CD14-positive monocyte (primary cell): ENCODE results near the gene CCDC51. TPM values are rescaled to one million over a fixed set of nuclear protein-coding genes. Genes with fewer than 3 reads are reported as not detected.

Experiments
- DNase-seq, 3 donors: peaks; one replicate each; pipeline ENCODE4 v3.0.0-alpha.2; 2011 to 2022
- H2AFZ ChIP-seq: 2 replicates; pipeline ENCODE4 v1.6.0; 2012; ENCODE audit warnings: mild to moderate bottlenecking, low read depth, low read length, inconsistent platforms; ENCODE audit not compliant: insufficient read depth, poor library complexity, severe bottlenecking
- H3K27ac ChIP-seq, 2 donors: 1 replicate in 1 of 2; 2 replicates in 1 of 2; pipeline ENCODE4 v1.5.1; 2012 to 2013; ENCODE audit warnings: low read length in 2 of 2, control low read depth in 1 of 2, inconsistent platforms in 1 of 2, low read depth in 1 of 2, mild to moderate bottlenecking in 1 of 2
- H3K27me3 ChIP-seq, 2 donors: one replicate each; pipeline versions ENCODE4 v1.6.0 to v1.6.1; 2011 to 2013; ENCODE audit warnings: low read length in 2 of 2; ENCODE audit not compliant: control insufficient read depth in 2 of 2, insufficient read depth in 2 of 2
- H3K36me3 ChIP-seq, 2 donors: replicated peaks in 1 of 2; 1 replicate in 1 of 2; 2 replicates in 1 of 2; pipeline versions ENCODE4 v1.5.1 to v1.6.1; 2012 to 2013; ENCODE audit warnings: low read length in 2 of 2, control low read depth in 1 of 2, inconsistent platforms in 1 of 2, mild to moderate bottlenecking in 1 of 2; ENCODE audit not compliant: insufficient read depth in 2 of 2, control insufficient read depth in 1 of 2
- H3K4me1 ChIP-seq, 2 donors: 1 replicate in 1 of 2; 2 replicates in 1 of 2; pipeline versions ENCODE4 v1.5.1 to v1.6.1; 2012 to 2013; ENCODE audit warnings: low read length in 2 of 2, control low read depth in 1 of 2, inconsistent platforms in 1 of 2, mild to moderate bottlenecking in 1 of 2, moderate library complexity in 1 of 2; ENCODE audit not compliant: insufficient read depth in 2 of 2, control insufficient read depth in 1 of 2
- H3K4me2 ChIP-seq: replicated peaks from 2 replicates; pipeline ENCODE3; 2012; ENCODE audit warnings: low read length, moderate library complexity, mild to moderate bottlenecking; ENCODE audit not compliant: poor library complexity, severe bottlenecking; ENCODE audit errors: extremely low read depth
- H3K4me3 ChIP-seq, 3 experiments: fragments of 200-600 bp in 1 of 3; sonication (generic) in 1 of 3; replicated peaks in 1 of 3; 1 replicate in 2 of 3; 2 replicates in 1 of 3; pipeline ENCODE4 v1.5.1; 2011 to 2013; ENCODE audit warnings: low read length in 3 of 3, mild to moderate bottlenecking in 3 of 3, control low read depth in 2 of 3, low read depth in 2 of 3, inconsistent platforms in 1 of 3, moderate library complexity in 1 of 3
- H3K79me2 ChIP-seq: 2 replicates; pipeline ENCODE4 v1.6.0; 2012; ENCODE audit warnings: mild to moderate bottlenecking, control low read depth, inconsistent platforms, low read length, moderate library complexity; ENCODE audit not compliant: insufficient read depth
- H3K9ac ChIP-seq: 2 replicates; pipeline ENCODE4 v1.6.0; 2017; ENCODE audit warnings: low read length, mild to moderate bottlenecking; ENCODE audit not compliant: insufficient read depth, poor library complexity, severe bottlenecking
- H3K9me3 ChIP-seq, 2 donors: replicated peaks in 1 of 2; 1 replicate in 1 of 2; 2 replicates in 1 of 2; pipeline versions ENCODE4 v1.5.1 to v1.6.1; 2012 to 2013; ENCODE audit warnings: low read length in 2 of 2, control low read depth in 1 of 2; ENCODE audit not compliant: control insufficient read depth in 1 of 2, insufficient read depth in 1 of 2
- H4K20me1 ChIP-seq: 2 replicates; pipeline ENCODE4 v1.6.0; 2012; ENCODE audit warnings: mild to moderate bottlenecking, low read length, control low read depth, moderate library complexity; ENCODE audit not compliant: insufficient read depth
- H3K27ac Mint-ChIP-seq, 7 donors: one replicate each; pipeline ENCODE4 v1.8.0; 2020; ENCODE audit warnings: mild to moderate bottlenecking in 7 of 7, mixed read lengths in 7 of 7, moderate library complexity in 6 of 7, inconsistent platforms in 2 of 7
- H3K27me3 Mint-ChIP-seq, 3 donors: one replicate each; pipeline ENCODE4 v1.8.0; 2021 to 2022; ENCODE audit warnings: low read depth in 3 of 3, mild to moderate bottlenecking in 3 of 3, mixed read lengths in 3 of 3, moderate library complexity in 3 of 3, inconsistent platforms in 1 of 3
- H3K36me3 Mint-ChIP-seq, 2 donors: one replicate each; pipeline ENCODE4 v1.8.0; 2020; ENCODE audit warnings: mixed read lengths in 2 of 2, inconsistent platforms in 1 of 2, mild to moderate bottlenecking in 1 of 2
- H3K4me1 Mint-ChIP-seq: one replicate; pipeline ENCODE4 v1.8.0; 2020; ENCODE audit warnings: mild to moderate bottlenecking, mixed read lengths
- H3K4me3 Mint-ChIP-seq, 2 donors: one replicate each; pipeline ENCODE4 v1.8.0; 2020; ENCODE audit warnings: mild to moderate bottlenecking in 2 of 2, mixed read lengths in 2 of 2, moderate library complexity in 1 of 2
- H3K9me3 Mint-ChIP-seq, 7 donors: one replicate each; pipeline ENCODE4 v1.8.0; 2020 to 2022; ENCODE audit warnings: mixed read lengths in 7 of 7, mild to moderate bottlenecking in 6 of 7, moderate library complexity in 6 of 7, inconsistent platforms in 2 of 7
- WGBS: methylation state at CpG from one replicate; pipeline ENCODE4 v1.1.5; 2013; ENCODE audit warnings: missing lambda C conversion rate; ENCODE audit not compliant: insufficient coverage; 5-methylcytosine and 5-hydroxymethylcytosine counted together
- intact Hi-C, 2 donors: fragments of 100-400 bp; cut with micrococcal nuclease; formaldehyde crosslinking; loops; one replicate each; pipeline versions ENCODE4 v1.15.0 to v1.15.1; 2023
- polyA plus RNA-seq, 3 donors: library from polyadenylated mRNA; depleted of rRNA in 1 of 3; unstranded in 2 of 3; stranded (reverse) in 1 of 3; fragments of 300-500 nt in 2 of 3; fragments of >200 nt in 1 of 3; fragmentation: Illumina TruSeq in 2 of 3; gene quantifications; 1 replicate in 2 of 3; 2 replicates in 1 of 3; pipeline ENCODE4 v1.2.3, GENCODE V29; 2012 to 2021
- TF ChIP-seq, protein P1 (sequence below): fragments of 200-600 bp; IDR thresholded peaks from one replicate; pipeline ENCODE4 v1.8.0; 2022; ENCODE audit warnings: antibody characterized with exemption, mild to moderate bottlenecking

The CCDC51 gene
- polyA plus RNA-seq, 3 donors = 3.6 to 5.9 (median 5.4) TPM

DNA sequence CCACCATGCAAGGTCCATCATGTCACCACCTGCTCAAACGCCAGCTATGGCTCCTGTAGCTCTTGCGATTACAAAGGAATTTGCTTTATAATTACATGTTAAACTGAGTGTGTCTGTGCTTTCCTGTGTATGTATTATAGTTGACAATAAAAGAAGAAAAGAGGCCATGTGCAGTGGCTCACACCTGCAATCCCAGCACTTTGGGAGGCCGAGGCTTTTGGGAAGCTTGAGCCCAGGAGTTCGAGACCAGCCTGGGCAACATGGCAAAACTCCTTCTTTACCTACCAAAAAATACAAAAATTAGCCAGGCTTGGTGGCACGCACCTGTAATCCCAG, 33.7 kb upstream of the CCDC51 start:
- H3K27me3 Mint-ChIP-seq = no peaks in the 10 kb centered on the region
- peaks cover 38% of the 10 kb centered on the region for H3K4me1 Mint-ChIP-seq
- H2AFZ ChIP-seq = peak overlapping the region; percentile 85
- intact Hi-C loops = no loop called here
- H3K4me3 Mint-ChIP-seq = peak overlapping the region in 1 of 2 donors; percentile 67
- TF ChIP-seq, protein P1, sequence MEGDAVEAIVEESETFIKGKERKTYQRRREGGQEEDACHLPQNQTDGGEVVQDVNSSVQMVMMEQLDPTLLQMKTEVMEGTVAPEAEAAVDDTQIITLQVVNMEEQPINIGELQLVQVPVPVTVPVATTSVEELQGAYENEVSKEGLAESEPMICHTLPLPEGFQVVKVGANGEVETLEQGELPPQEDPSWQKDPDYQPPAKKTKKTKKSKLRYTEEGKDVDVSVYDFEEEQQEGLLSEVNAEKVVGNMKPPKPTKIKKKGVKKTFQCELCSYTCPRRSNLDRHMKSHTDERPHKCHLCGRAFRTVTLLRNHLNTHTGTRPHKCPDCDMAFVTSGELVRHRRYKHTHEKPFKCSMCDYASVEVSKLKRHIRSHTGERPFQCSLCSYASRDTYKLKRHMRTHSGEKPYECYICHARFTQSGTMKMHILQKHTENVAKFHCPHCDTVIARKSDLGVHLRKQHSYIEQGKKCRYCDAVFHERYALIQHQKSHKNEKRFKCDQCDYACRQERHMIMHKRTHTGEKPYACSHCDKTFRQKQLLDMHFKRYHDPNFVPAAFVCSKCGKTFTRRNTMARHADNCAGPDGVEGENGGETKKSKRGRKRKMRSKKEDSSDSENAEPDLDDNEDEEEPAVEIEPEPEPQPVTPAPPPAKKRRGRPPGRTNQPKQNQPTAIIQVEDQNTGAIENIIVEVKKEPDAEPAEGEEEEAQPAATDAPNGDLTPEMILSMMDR = no peak
- H3K36me3 ChIP-seq = peaks cover 28 to 55% of the 10 kb centered on the region in 2 donors
- H3K4me2 ChIP-seq = peak overlapping the region; percentile 90
- no peak for DNase-seq
- no CpG with 5 or more reads among the region's 5 CpGs for WGBS
- peak overlapping the region in 1 of 3 experiments; percentile 82 for H3K4me3 ChIP-seq
- peak overlapping the region; percentile 88 to 99 for H3K27ac ChIP-seq
- H3K9me3 Mint-ChIP-seq = no peaks in the 10 kb centered on the region
- peaks cover 45 to 52% of the 10 kb centered on the region in 2 donors for H3K4me1 ChIP-seq
- H3K9me3 ChIP-seq = no peaks in the 10 kb centered on the region
- H3K27me3 ChIP-seq = no peaks in the 10 kb centered on the region
- H3K79me2 ChIP-seq = peaks cover 47% of the 10 kb centered on the region
- H3K36me3 Mint-ChIP-seq = peaks cover 44 to 63% of the 10 kb centered on the region in 2 donors
- peak overlapping the region; percentile 95 to 100 (median 97) for H3K27ac Mint-ChIP-seq
- peak overlapping the region; percentile 88 for H3K9ac ChIP-seq
- H4K20me1 ChIP-seq = peaks cover 13% of the 10 kb centered on the region

DNA sequence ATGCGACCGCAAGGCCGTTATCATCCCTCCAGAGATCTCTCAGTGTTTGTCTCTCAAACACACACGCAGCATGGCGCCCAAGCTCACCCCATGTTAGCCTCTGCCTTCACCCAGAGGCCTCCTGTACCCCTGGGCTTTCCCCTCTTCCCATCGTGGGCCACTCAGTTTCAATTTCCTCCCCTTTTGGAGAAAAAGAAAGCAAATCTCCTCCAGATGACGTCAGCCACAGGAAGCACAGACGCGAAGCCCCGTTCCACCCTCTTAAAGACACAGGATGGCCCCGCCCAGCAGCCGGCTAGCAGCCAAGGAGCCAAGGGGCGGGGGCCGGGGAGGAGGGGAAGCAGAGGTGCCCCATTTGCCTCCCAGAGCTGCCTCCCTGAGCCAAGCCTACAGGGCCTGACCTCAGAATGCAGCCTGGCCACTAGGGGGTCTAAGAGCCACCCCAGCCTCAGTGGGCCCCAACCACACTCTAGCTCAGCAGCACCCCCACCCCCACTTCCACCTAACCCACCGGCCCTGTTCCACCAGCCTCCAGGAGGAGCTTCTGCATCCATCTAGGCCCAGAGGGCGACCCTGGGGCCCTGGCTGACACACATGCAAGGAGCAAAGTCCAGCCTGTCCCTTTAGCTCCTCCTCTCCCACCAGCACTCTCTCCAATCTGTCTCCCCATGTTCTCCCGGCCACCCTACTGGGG, 33.2 kb upstream of the CCDC51 start:
- Mint-ChIP-seq H3K4me1 (peaks cover 43% of the 10 kb centered on the region), H3K9me3 (no peaks in the 10 kb centered on the region), H3K4me3 (peak overlapping the region; percentile 89 to 96), H3K36me3 (peaks cover 44 to 63% of the 10 kb centered on the region in 2 donors), H3K27ac (peak overlapping the region; percentile 95 to 100 (median 97)), H3K27me3 (no peaks in the 10 kb centered on the region)
- Histone ChIP-seq H3K9ac (peak overlapping the region; percentile 88), H3K27me3 (no peaks in the 10 kb centered on the region), H3K27ac (peak overlapping the region; percentile 88 to 99), H3K4me2 (peak overlapping the region; percentile 90), H2AFZ (peak overlapping the region; percentile 85), H3K4me3 (peak overlapping the region; percentile 44 to 82 (median 48)), H3K36me3 (peaks cover 32 to 55% of the 10 kb centered on the region in 2 donors), H3K79me2 (peaks cover 52% of the 10 kb centered on the region), H3K9me3 (no peaks in the 10 kb centered on the region), H3K4me1 (peaks cover 50 to 57% of the 10 kb centered on the region in 2 donors), H4K20me1 (peaks cover 8% of the 10 kb centered on the region)
- TF ChIP-seq, protein P1 = peak; percentile 49
- intact Hi-C loops = no loop called here
- 4% methylated on average over 14 of the region's 17 CpGs for WGBS
- DNase-seq = peak; percentile 97 to 99 (median 98)
